Endothelial cell of umbilical vein (primary cell): ENCODE results near the gene LONRF2. TPM values are rescaled to one million over a fixed set of nuclear protein-coding genes. Genes with fewer than 3 reads are reported as not detected.

Source experiments
- BruUV-seq: library from RNA; stranded (reverse); fragments of 400-500 nt; replicated peaks from 2 replicates; lab custom pipeline; 2021; lab: Mats Ljungman, UMichigan
- CTCF ChIA-PET: fragments of 300-600, 350-600 bp; sonication (Branson Sonifier 250); formaldehyde crosslinking; loops from one replicate; lab custom pipeline; 2021; ENCODE audit warnings: antibody characterized with exemption, inconsistent platforms; lab: Charles Lee
- POLR2A ChIA-PET: fragments of 300-600, 350-600 bp; sonication (Branson Sonifier 250); formaldehyde crosslinking; loops from one replicate; lab custom pipeline; 2021; ENCODE audit warnings: antibody characterized with exemption, inconsistent platforms; lab: Charles Lee
- DNase-seq: peaks from one replicate; pipeline ENCODE4 v3.0.0-alpha.2; 2011; ENCODE audit warnings: low read depth, low spot score
- FAIRE-seq: peaks from 2 replicates; lab custom pipeline; 2011; peaks lifted over from hg19 to GRCh38; lab: Jason Lieb, UNC
- H2AFZ ChIP-seq: 2 replicates; pipeline ENCODE4 v1.6.0; 2012; ENCODE audit warnings: low read depth, low read length, control low read depth, inconsistent platforms
- H3K27ac ChIP-seq: 2 replicates; pipeline ENCODE4 v1.5.1; 2011; ENCODE audit warnings: low read depth, mild to moderate bottlenecking, control low read depth, low read length, moderate library complexity; ENCODE audit not compliant: insufficient read depth
- H3K27me3 ChIP-seq, 2 experiments: 2 replicates each; pipeline versions ENCODE4 v1.6.0 to v1.6.1; 2011; ENCODE audit warnings: low read length in 2 of 2, mixed read lengths in 1 of 2; ENCODE audit not compliant: control insufficient read depth in 2 of 2, insufficient read depth in 2 of 2
- H3K36me3 ChIP-seq, 2 experiments: 2 replicates in 1 of 2; 3 replicates in 1 of 2; pipeline ENCODE4 v1.5.1; 2011; ENCODE audit warnings: low read length in 2 of 2, mild to moderate bottlenecking in 1 of 2, moderate library complexity in 1 of 2; ENCODE audit not compliant: control insufficient read depth in 2 of 2, insufficient read depth in 2 of 2; ENCODE audit errors: extremely low read depth in 1 of 2
- H3K4me1 ChIP-seq: 3 replicates; pipeline ENCODE4 v1.5.1; 2011; ENCODE audit warnings: mild to moderate bottlenecking, low read length; ENCODE audit not compliant: control insufficient read depth, insufficient read depth; ENCODE audit errors: extremely low read depth
- H3K4me2 ChIP-seq: 2 replicates; pipeline ENCODE4 v1.6.1; 2011; ENCODE audit warnings: low read length, control low read depth, mixed read lengths; ENCODE audit not compliant: insufficient read depth
- H3K4me3 ChIP-seq, 3 experiments: fragments of 200-600 bp in 1 of 3; sonication (generic), shearing (Covaris generic) in 1 of 3; replicated peaks in 1 of 3; 2 replicates each; pipeline ENCODE4 v1.5.1; 2011 to 2016; ENCODE audit warnings: control low read depth in 3 of 3, low read length in 3 of 3, mild to moderate bottlenecking in 2 of 3, inconsistent platforms in 1 of 3, low read depth in 1 of 3, moderate library complexity in 1 of 3; ENCODE audit not compliant: insufficient read depth in 1 of 3
- H3K79me2 ChIP-seq: 2 replicates; pipeline ENCODE4 v1.6.0; 2012; ENCODE audit warnings: low read length, inconsistent platforms; ENCODE audit not compliant: control insufficient read depth, insufficient read depth
- H3K9ac ChIP-seq: replicated peaks from 2 replicates; pipeline ENCODE3; 2011; ENCODE audit warnings: low read length, control low read depth; ENCODE audit not compliant: insufficient read depth; ENCODE audit errors: extremely low read depth
- H3K9me1 ChIP-seq: replicated peaks from 3 replicates; pipeline ENCODE4 v1.6.0; 2011; ENCODE audit warnings: mild to moderate bottlenecking, low read length; ENCODE audit not compliant: control insufficient read depth, insufficient read depth; ENCODE audit errors: extremely low read depth
- H3K9me3 ChIP-seq: replicated peaks from 2 replicates; pipeline ENCODE4 v1.5.1; 2012; ENCODE audit warnings: low read length, inconsistent platforms; ENCODE audit not compliant: control insufficient read depth, insufficient read depth
- H4K20me1 ChIP-seq: replicated peaks from 2 replicates; pipeline ENCODE3; 2011; ENCODE audit warnings: mild to moderate bottlenecking, low read length; ENCODE audit not compliant: control insufficient read depth, insufficient read depth; ENCODE audit errors: extremely low read depth
- EZH2 ChIP-seq: IDR thresholded peaks from 2 replicates; pipeline ENCODE4 v1.6.1; 2012; ENCODE audit warnings: borderline replicate concordance, low read depth, mild to moderate bottlenecking, moderate library complexity, low read length, inconsistent platforms; ENCODE audit not compliant: severe bottlenecking
- FOS ChIP-seq: IDR thresholded peaks from 2 replicates; pipeline ENCODE4 v1.6.1; 2011; ENCODE audit warnings: mild to moderate bottlenecking, low read length, moderate library complexity, borderline replicate concordance; ENCODE audit not compliant: insufficient read depth
- GATA2 ChIP-seq: IDR thresholded peaks from 2 replicates; pipeline ENCODE4 v1.7.0; 2011; ENCODE audit warnings: low read depth, mild to moderate bottlenecking, moderate library complexity, mixed read lengths, low read length; ENCODE audit not compliant: insufficient read length, insufficient read depth
- JUN ChIP-seq: IDR thresholded peaks from 2 replicates; pipeline ENCODE4 v1.6.1; 2011; ENCODE audit warnings: borderline replicate concordance, low read depth; ENCODE audit not compliant: insufficient read length, insufficient read depth
- MAX ChIP-seq: IDR thresholded peaks from 2 replicates; pipeline ENCODE4 v1.6.1; 2011; ENCODE audit not compliant: insufficient read depth, insufficient read length
- MYC ChIP-seq: IDR thresholded peaks from one replicate; pipeline ENCODE4 v1.6.1; 2011; ENCODE audit warnings: mild to moderate bottlenecking, low read depth, low read length
- POLR2A ChIP-seq: IDR thresholded peaks from 2 replicates; pipeline ENCODE4 v1.6.1; 2012; ENCODE audit warnings: low read depth, mild to moderate bottlenecking, control low read depth, low read length
- POLR2AphosphoS5 ChIP-seq: IDR thresholded peaks from 2 replicates; pipeline ENCODE4 v1.6.1; 2012; ENCODE audit warnings: low read depth, mild to moderate bottlenecking, control low read depth, low read length, moderate library complexity; ENCODE audit not compliant: insufficient read depth
- dilution Hi-C: fragments of 300-500 bp; cut with MboI; formaldehyde crosslinking; loops from one replicate; pipeline ENCODE4 v1.15.0; 2019; ENCODE audit warnings: low sequenced_read_pairs; ENCODE audit not compliant: extremely low pct_ligation_motif_present
- intact Hi-C: fragments of 100-400 bp; cut with micrococcal nuclease; formaldehyde crosslinking; loops from one replicate; pipeline ENCODE4 v1.10.0; 2022
- polyA plus RNA-seq, 4 experiments: library from polyadenylated mRNA; depleted of rRNA in 3 of 4; stranded (reverse) in 3 of 4; unstranded in 1 of 4; fragments of >200 nt; gene quantifications; 2 replicates each; pipeline versions ENCODE4 v1.2.1 to v1.2.3, GENCODE V29; 2011 to 2012; ENCODE audit warnings: missing spikeins in 1 of 4
- total RNA-seq: library from RNA; stranded (reverse); gene quantifications from 2 replicates; pipeline ENCODE4 v1.2.3, GENCODE V29; 2021
- TF ChIP-seq, protein P1 (sequence below), 2 donors: IDR thresholded peaks; 1 replicate in 1 of 2; 2 replicates in 1 of 2; pipeline ENCODE4 v1.5.1; 2011; ENCODE audit warnings: low read length in 2 of 2, mild to moderate bottlenecking in 2 of 2, moderate library complexity in 2 of 2, control low read depth in 1 of 2, inconsistent platforms in 1 of 2, low read depth in 1 of 2; ENCODE audit not compliant: insufficient read depth in 1 of 2; ENCODE audit errors: extremely low read depth in 1 of 2

LONRF2 gene
- total and polyA plus RNA-seq, 2 donors (not counting 3 experiments of a cell fraction or from before 2014, with no cell fraction given), result 0.03 TPM; not detected in 1

- H3K9ac ChIP-seq, result no peak overlapping the region
Measured at GRCh38 chr2:100270381-100271146, 51.7 kb downstream of the LONRF2 start.

More at GRCh38 chr2:100270381-100271146, 51.7 kb downstream of the LONRF2 start:
- ChIA-PET CTCF (interaction anchor here (1.3 to 7.0 kb wide), 3 partner anchors 7 to 111 kb away, joined by 3 to 52 read pairs (median 9); no protein-coding TSS in a partner anchor), POLR2A (no interaction called here)
- H3K27ac ChIP-seq, result no peak overlapping the region
- no peak overlapping the region for H3K4me2 ChIP-seq
- H3K9me1 ChIP-seq, result no peaks in the 10 kb centered on the region
- no peaks in the 10 kb centered on the region for H3K4me1 ChIP-seq
- no peaks in the 10 kb centered on the region for H3K36me3 ChIP-seq
- no peak for TF ChIP-seq POLR2A
- no peak for TF ChIP-seq MYC
- TF ChIP-seq MAX, result no peak
- TF ChIP-seq GATA2, result no peak
- TF ChIP-seq, protein P1, sequence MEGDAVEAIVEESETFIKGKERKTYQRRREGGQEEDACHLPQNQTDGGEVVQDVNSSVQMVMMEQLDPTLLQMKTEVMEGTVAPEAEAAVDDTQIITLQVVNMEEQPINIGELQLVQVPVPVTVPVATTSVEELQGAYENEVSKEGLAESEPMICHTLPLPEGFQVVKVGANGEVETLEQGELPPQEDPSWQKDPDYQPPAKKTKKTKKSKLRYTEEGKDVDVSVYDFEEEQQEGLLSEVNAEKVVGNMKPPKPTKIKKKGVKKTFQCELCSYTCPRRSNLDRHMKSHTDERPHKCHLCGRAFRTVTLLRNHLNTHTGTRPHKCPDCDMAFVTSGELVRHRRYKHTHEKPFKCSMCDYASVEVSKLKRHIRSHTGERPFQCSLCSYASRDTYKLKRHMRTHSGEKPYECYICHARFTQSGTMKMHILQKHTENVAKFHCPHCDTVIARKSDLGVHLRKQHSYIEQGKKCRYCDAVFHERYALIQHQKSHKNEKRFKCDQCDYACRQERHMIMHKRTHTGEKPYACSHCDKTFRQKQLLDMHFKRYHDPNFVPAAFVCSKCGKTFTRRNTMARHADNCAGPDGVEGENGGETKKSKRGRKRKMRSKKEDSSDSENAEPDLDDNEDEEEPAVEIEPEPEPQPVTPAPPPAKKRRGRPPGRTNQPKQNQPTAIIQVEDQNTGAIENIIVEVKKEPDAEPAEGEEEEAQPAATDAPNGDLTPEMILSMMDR (IDR thresholded peaks at IDR 0.05; ENCODE audit: extremely low read depth in 1 of 2, insufficient read depth in 1 of 2, low read depth in 1 of 2, low read length in 2 of 2), result no peak
- TF ChIP-seq POLR2AphosphoS5, result no peak
- no peak for TF ChIP-seq FOS
- TF ChIP-seq EZH2, result no peak
- TF ChIP-seq JUN, result no peak
- intact Hi-C loops, result no loop called here
- H3K27me3 ChIP-seq, result peaks cover 0 to 2% of the 10 kb centered on the region in 2 experiments
- BruUV-seq, result no TSS peak
- dilution Hi-C loops, result no loop called here
- no peaks in the 10 kb centered on the region for H4K20me1 ChIP-seq
- DNase-seq, result no peak
- FAIRE-seq, result no peak
- no peaks in the 10 kb centered on the region for H3K79me2 ChIP-seq
- H2AFZ ChIP-seq, result no peak overlapping the region
- H3K9me3 ChIP-seq, result no peaks in the 10 kb centered on the region
- H3K4me3 ChIP-seq, result no peak overlapping the region
